Inferior parietal cortex (tissue), 1 donor: ENCODE data around the gene NXPH2.

Source experiments
- DNase-seq: peaks from one replicate; pipeline ENCODE4 v3.0.0-alpha.2; 2016; ENCODE audit errors: extremely low spot score

NXPH2 gene

GRCh38 chr2:138637061-138637460 lies 143.1 kb downstream of the NXPH2 start:
- DNase-seq = no peak

- DNase-seq = no peak
Measured at GRCh38 chr2:138633049-138633448, 147.1 kb downstream of the NXPH2 start.

GRCh38 chr2:138632066-138632620 lies 148.0 kb downstream of the NXPH2 start:
- no peak for DNase-seq

GRCh38 chr2:138630164-138630563 lies 150.0 kb downstream of the NXPH2 start:
- DNase-seq = no peak

GRCh38 chr2:138626148-138626547 lies 154.0 kb downstream of the NXPH2 start:
- no peak for DNase-seq

GRCh38 chr2:138622613-138623012 lies 157.6 kb downstream of the NXPH2 start:
- DNase-seq = no peak

GRCh38 chr2:138621139-138621538 lies 159.1 kb downstream of the NXPH2 start:
- DNase-seq = no peak

- DNase-seq = no peak
Measured at GRCh38 chr2:138620431-138620830, 159.8 kb downstream of the NXPH2 start.
